GM12865 (cell line): ENCODE measurements around the gene TRIM65.

Experiments used
- DNase-seq: peaks from one replicate; pipeline ENCODE4 v3.0.0; 2010; ENCODE audit warnings: low read depth
- H3K4me3 ChIP-seq: 2 replicates; pipeline ENCODE4 v1.5.1; 2011; ENCODE audit warnings: mild to moderate bottlenecking, low read depth, low read length, control low read depth
- CTCF ChIP-seq: IDR thresholded peaks from 2 replicates; pipeline ENCODE4 v1.5.1; 2011; ENCODE audit warnings: low read length, control low read depth, low read depth, inconsistent platforms; ENCODE audit not compliant: insufficient read depth; ENCODE audit errors: missing control alignments

The TRIM65 gene

GRCh38 chr17:75917917-75918445 lies 21.2 kb upstream of the TRIM65 start:
- TF ChIP-seq CTCF = no peak
- DNase-seq = no peak
- no peak overlapping the region for H3K4me3 ChIP-seq

GRCh38 chr17:75917141-75917916 lies 20.6 kb upstream of the TRIM65 start:
- no peak for DNase-seq
- no peak overlapping the region for H3K4me3 ChIP-seq
- TF ChIP-seq CTCF = no peak

- TF ChIP-seq CTCF = no peak
- no peak overlapping the region for H3K4me3 ChIP-seq
- no peak for DNase-seq
Measured at GRCh38 chr17:75915268-75915667, 18.5 kb upstream of the TRIM65 start.

- TF ChIP-seq CTCF = no peak
- no peak overlapping the region for H3K4me3 ChIP-seq
- DNase-seq = no peak
Measured at GRCh38 chr17:75914643-75915267, 18.0 kb upstream of the TRIM65 start.

- TF ChIP-seq CTCF = no peak
- no peak overlapping the region for H3K4me3 ChIP-seq
- no peak for DNase-seq
Measured at GRCh38 chr17:75913537-75914210, 16.9 kb upstream of the TRIM65 start.

GRCh38 chr17:75910699-75911098 lies 13.9 kb upstream of the TRIM65 start:
- no peak for TF ChIP-seq CTCF
- no peak for DNase-seq
- H3K4me3 ChIP-seq = no peak overlapping the region
